ENCODE data around the gene REST.

- no peak for TF ChIP-seq POLR2AphosphoS5 (IDR thresholded peaks at IDR 0.05)
- TF ChIP-seq POLR2A (IDR thresholded peaks at IDR 0.05): no peak
Observed at GRCh38 chr4:56908206-56909085, 746 bp downstream of the REST start.
